ENCODE data around the gene EEA1. TPM values are rescaled to one million over a fixed set of nuclear protein-coding genes. Genes with fewer than 3 reads are reported as not detected.

The EEA1 gene
- total RNA-seq, 4 donors from 2014 or later = 24.7 to 45.0 (median 32.1) TPM

GRCh38 chr12:92914170-92914569, 14.9 kb downstream of the EEA1 start:
- H3K4me3 ChIP-seq (ENCODE audit: low read depth, poor library complexity, severe bottlenecking) = no peak overlapping the region
- WGBS, 2 donors = 94 to 97% methylated on average over 4 of the region's 4 CpGs
- intact Hi-C loops (cut with DNase I; ENCODE audit: low total_unique reads) = no loop called here
- no peak for TF ChIP-seq CTCF (IDR thresholded peaks at IDR 0.05)
- TF ChIP-seq POLR2A (IDR thresholded peaks at IDR 0.05) = no peak
- no peak for DNase-seq (ENCODE audit: low spot score in 2 of 2)

GRCh38 chr12:92912672-92913071, 16.4 kb downstream of the EEA1 start:
- intact Hi-C loops (cut with DNase I; ENCODE audit: low total_unique reads) = no loop called here
- 98 to 100% methylated on average over 2 of the region's 2 CpGs for WGBS, 2 donors
- no peak overlapping the region for H3K4me3 ChIP-seq (ENCODE audit: low read depth, poor library complexity, severe bottlenecking)
- no peak for DNase-seq (ENCODE audit: low spot score in 2 of 2)
- TF ChIP-seq POLR2A (IDR thresholded peaks at IDR 0.05) = no peak
- TF ChIP-seq CTCF (IDR thresholded peaks at IDR 0.05) = no peak

GRCh38 chr12:92912052-92912451, 17.0 kb downstream of the EEA1 start:
- intact Hi-C loops (cut with DNase I; ENCODE audit: low total_unique reads) = no loop called here
- peak in 1 of 2 donors; percentile 35 for DNase-seq (ENCODE audit: low spot score in 2 of 2)
- TF ChIP-seq CTCF (IDR thresholded peaks at IDR 0.05) (no peak), POLR2A (IDR thresholded peaks at IDR 0.05) (no peak)
- H3K4me3 ChIP-seq (ENCODE audit: low read depth, poor library complexity, severe bottlenecking) = no peak overlapping the region
- 43 to 53% methylated on average over 3 of the region's 3 CpGs for WGBS, 2 donors

- H3K4me3 ChIP-seq (ENCODE audit: low read depth, poor library complexity, severe bottlenecking) = no peak overlapping the region
- TF ChIP-seq POLR2A (IDR thresholded peaks at IDR 0.05) (no peak), CTCF (IDR thresholded peaks at IDR 0.05) (no peak)
- DNase-seq (ENCODE audit: low spot score in 2 of 2) = no peak
- WGBS, 2 donors = 80 to 88% methylated on average over 2 of the region's 2 CpGs
- intact Hi-C loops (cut with DNase I; ENCODE audit: low total_unique reads) = no loop called here
These were observed 17.8 kb downstream of the EEA1 start for GRCh38 chr12:92911339-92911738.

- WGBS, 2 donors = 69 to 87% methylated on average over 3 of the region's 3 CpGs
- intact Hi-C loops (cut with DNase I; ENCODE audit: low total_unique reads) = no loop called here
- TF ChIP-seq CTCF (IDR thresholded peaks at IDR 0.05) = no peak
- TF ChIP-seq POLR2A (IDR thresholded peaks at IDR 0.05) = no peak
- H3K4me3 ChIP-seq (ENCODE audit: low read depth, poor library complexity, severe bottlenecking) = no peak overlapping the region
- no peak for DNase-seq (ENCODE audit: low spot score in 2 of 2)
These were observed 21.0 kb downstream of the EEA1 start for GRCh38 chr12:92908108-92908507.

- no peak for TF ChIP-seq CTCF (IDR thresholded peaks at IDR 0.05)
- no peak for TF ChIP-seq POLR2A (IDR thresholded peaks at IDR 0.05)
- 70 to 84% methylated on average over 7 of the region's 7 CpGs for WGBS, 2 donors
- H3K4me3 ChIP-seq (ENCODE audit: low read depth, poor library complexity, severe bottlenecking) = no peak overlapping the region
- no peak for DNase-seq (ENCODE audit: low spot score in 2 of 2)
- intact Hi-C loops (cut with DNase I; ENCODE audit: low total_unique reads) = no loop called here
These were observed 23.1 kb downstream of the EEA1 start for GRCh38 chr12:92905811-92906554.

All from lower leg skin (tissue), 4 donors.